Nephron (organoid): ENCODE results near the gene THAP6.

Experiments
- H3K27ac Mint-ChIP-seq, 3 experiments: 2 replicates each; pipeline ENCODE4 v1.8.0; 2020; ENCODE audit warnings: mixed read lengths in 3 of 3, mild to moderate bottlenecking in 2 of 3, moderate library complexity in 1 of 3
- H3K27me3 Mint-ChIP-seq: 2 replicates; pipeline ENCODE4 v1.8.0; 2021; ENCODE audit warnings: low read depth, mild to moderate bottlenecking, moderate library complexity, mixed read lengths
- H3K36me3 Mint-ChIP-seq: 2 replicates; pipeline ENCODE4 v1.8.0; 2020; ENCODE audit warnings: low read depth, mixed read lengths
- H3K4me1 Mint-ChIP-seq: 2 replicates; pipeline ENCODE4 v1.8.0; 2020; ENCODE audit warnings: mixed read lengths
- H3K4me3 Mint-ChIP-seq, 3 experiments: 2 replicates each; pipeline ENCODE4 v1.8.0; 2020; ENCODE audit warnings: mild to moderate bottlenecking in 3 of 3, mixed read lengths in 3 of 3, moderate library complexity in 2 of 3
- H3K9me3 Mint-ChIP-seq: 2 replicates; pipeline ENCODE4 v1.8.0; 2020; ENCODE audit warnings: mixed read lengths
- TF ChIP-seq, protein P1 (sequence below), 3 experiments: fragments of 200-600 bp; sonication (generic); IDR thresholded peaks; one replicate each; pipeline ENCODE4 v1.5.0; 2021; ENCODE audit warnings: antibody characterized with exemption in 3 of 3; ENCODE audit not compliant: unreplicated experiment in 3 of 3

THAP6 gene

DNA sequence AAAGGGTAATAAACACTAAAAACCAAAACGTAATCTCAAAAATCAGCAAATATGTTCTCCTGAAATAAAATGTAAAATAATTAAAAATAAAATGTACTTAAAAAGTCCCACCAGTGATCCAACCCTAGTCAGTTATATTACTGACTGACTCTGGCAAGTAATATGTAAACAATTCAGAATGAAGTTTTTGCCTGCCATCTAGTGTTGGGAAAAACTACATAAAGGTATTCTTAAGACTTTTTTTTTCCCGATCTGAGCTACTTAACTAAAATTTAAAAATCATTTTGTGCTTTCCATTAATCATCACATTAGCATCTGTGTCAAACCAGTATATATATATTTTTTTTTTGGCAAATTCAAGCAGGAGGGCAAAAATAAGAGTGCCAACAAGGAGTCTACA, 24.1 kb upstream of the THAP6 start:
- Mint-ChIP-seq H3K4me1 (no peaks in the 10 kb centered on the region), H3K27ac (no peak overlapping the region), H3K4me3 (no peak overlapping the region), H3K27me3 (no peaks in the 10 kb centered on the region), H3K36me3 (peaks cover 28% of the 10 kb centered on the region), H3K9me3 (no peaks in the 10 kb centered on the region)
- TF ChIP-seq, protein P1, sequence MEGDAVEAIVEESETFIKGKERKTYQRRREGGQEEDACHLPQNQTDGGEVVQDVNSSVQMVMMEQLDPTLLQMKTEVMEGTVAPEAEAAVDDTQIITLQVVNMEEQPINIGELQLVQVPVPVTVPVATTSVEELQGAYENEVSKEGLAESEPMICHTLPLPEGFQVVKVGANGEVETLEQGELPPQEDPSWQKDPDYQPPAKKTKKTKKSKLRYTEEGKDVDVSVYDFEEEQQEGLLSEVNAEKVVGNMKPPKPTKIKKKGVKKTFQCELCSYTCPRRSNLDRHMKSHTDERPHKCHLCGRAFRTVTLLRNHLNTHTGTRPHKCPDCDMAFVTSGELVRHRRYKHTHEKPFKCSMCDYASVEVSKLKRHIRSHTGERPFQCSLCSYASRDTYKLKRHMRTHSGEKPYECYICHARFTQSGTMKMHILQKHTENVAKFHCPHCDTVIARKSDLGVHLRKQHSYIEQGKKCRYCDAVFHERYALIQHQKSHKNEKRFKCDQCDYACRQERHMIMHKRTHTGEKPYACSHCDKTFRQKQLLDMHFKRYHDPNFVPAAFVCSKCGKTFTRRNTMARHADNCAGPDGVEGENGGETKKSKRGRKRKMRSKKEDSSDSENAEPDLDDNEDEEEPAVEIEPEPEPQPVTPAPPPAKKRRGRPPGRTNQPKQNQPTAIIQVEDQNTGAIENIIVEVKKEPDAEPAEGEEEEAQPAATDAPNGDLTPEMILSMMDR (IDR thresholded peaks at IDR 0.05; ENCODE audit: unreplicated experiment in 3 of 3): peak; percentile 23 to 54 (median 36)

DNA sequence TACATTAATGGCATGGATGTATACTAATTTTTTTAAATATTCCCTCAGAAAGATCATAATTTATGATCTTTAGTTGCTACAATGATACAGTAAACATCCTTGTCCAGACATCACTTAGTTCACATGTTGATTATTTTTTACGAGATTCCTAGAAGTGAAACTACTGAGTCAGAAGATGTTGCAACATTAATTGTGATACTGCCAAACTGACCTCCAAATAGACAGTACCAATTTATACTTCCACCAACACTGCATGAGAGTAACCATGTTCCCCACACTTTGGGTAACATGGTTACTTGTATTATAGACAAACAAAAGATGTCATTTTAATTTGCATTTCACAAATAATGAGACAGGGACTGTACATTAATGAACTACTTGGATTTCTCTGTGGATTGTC, 19.7 kb upstream of the THAP6 start:
- TF ChIP-seq, protein P1 (IDR thresholded peaks at IDR 0.05; ENCODE audit: unreplicated experiment in 3 of 3): no peak
- Mint-ChIP-seq H3K9me3 (peaks cover 18% of the 10 kb centered on the region), H3K4me3 (no peak overlapping the region), H3K4me1 (no peaks in the 10 kb centered on the region), H3K36me3 (peaks cover 65% of the 10 kb centered on the region), H3K27me3 (no peaks in the 10 kb centered on the region), H3K27ac (no peak overlapping the region)

DNA sequence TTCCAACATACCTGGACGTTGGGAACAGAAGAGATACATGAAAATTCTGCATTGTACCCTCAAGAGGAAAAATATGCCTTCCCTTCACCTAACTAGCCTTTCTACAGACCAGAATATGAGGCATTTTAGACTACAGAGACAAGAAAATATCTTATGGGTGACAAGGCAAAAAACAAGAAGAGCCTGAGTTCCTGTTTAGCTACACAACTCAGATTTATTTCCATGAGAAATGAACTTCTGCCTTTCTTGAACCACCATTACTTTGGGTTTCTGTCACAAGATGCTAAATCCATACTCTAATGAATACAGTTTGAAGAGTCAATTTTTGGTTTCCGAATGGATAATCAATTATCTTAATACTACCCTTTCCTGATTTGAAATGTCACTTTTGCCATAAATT, 18.8 kb upstream of the THAP6 start:
- no peaks in the 10 kb centered on the region for H3K4me1 Mint-ChIP-seq
- TF ChIP-seq, protein P1 (IDR thresholded peaks at IDR 0.05; ENCODE audit: unreplicated experiment in 3 of 3): no peak
- H3K27ac Mint-ChIP-seq: no peak overlapping the region
- H3K9me3 Mint-ChIP-seq: peaks cover 23% of the 10 kb centered on the region
- H3K4me3 Mint-ChIP-seq: no peak overlapping the region
- H3K36me3 Mint-ChIP-seq: peaks cover 66% of the 10 kb centered on the region
- H3K27me3 Mint-ChIP-seq: no peaks in the 10 kb centered on the region

DNA sequence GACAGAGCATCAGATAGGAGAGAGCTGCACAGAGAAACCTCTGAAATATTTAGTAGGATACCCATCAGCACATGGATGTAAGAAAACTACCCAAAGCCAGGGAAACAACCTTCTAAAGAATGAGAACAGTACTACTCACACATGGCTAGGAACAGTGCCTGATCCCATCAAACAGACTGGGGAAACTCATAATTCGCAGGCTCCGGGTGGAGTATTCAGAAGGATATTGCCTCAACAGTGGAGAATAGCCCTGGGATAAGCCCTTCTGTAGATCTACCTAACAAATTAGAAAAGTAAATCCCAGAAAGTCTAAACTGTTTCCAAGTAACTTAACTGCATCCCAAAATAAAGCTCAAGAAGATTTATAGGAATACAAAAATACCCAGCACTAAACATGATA, 17.9 kb upstream of the THAP6 start:
- H3K36me3 Mint-ChIP-seq: peaks cover 66% of the 10 kb centered on the region
- TF ChIP-seq, protein P1 (IDR thresholded peaks at IDR 0.05; ENCODE audit: unreplicated experiment in 3 of 3): no peak
- H3K4me3 Mint-ChIP-seq: no peak overlapping the region
- no peak overlapping the region for H3K27ac Mint-ChIP-seq
- H3K27me3 Mint-ChIP-seq: no peaks in the 10 kb centered on the region
- no peaks in the 10 kb centered on the region for H3K4me1 Mint-ChIP-seq
- peaks cover 24% of the 10 kb centered on the region for H3K9me3 Mint-ChIP-seq

DNA sequence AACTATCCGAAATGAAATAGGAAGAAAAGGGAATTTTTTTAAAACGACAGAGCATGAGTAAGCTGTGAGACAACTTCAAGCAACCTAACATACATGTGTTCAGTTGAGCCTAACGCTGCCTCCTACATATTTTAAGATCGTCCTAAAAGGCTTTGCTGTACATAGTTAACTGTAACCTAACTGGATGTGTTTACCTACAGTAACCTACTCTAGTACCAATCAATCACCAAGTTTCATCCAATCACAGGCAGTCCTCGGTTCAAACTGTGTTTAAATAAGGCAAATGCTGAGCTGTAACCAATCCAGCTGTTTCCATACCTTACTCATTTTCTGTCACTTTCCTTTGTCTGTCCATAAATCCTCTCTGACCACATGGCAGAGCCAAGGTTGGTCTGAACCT, 17.1 kb upstream of the THAP6 start:
- Mint-ChIP-seq H3K27me3 (no peaks in the 10 kb centered on the region), H3K36me3 (peaks cover 63% of the 10 kb centered on the region)

DNA sequence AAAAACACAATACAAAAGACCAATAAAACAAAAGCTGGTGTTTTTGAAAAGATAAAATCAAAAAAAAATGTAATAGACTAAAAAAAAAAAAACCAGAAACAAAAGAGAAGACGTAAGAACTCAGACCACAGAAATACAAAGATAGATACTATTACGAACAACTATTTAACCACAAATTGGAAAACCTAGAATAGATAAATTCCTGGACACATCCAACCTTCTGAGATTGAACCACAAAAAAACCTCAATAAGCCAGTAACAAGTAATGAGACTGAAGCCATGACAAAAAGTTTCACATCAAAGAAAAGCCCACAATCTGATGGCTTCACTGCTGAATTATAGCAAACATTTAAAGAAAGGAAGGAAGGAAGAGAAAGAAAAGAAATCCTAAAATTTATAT, 16.2 kb upstream of the THAP6 start:
- no peak overlapping the region for H3K4me3 Mint-ChIP-seq
- H3K36me3 Mint-ChIP-seq: peaks cover 65% of the 10 kb centered on the region
- H3K9me3 Mint-ChIP-seq: peaks cover 24% of the 10 kb centered on the region
- H3K4me1 Mint-ChIP-seq: no peaks in the 10 kb centered on the region
- H3K27ac Mint-ChIP-seq: no peak overlapping the region
- TF ChIP-seq, protein P1 (IDR thresholded peaks at IDR 0.05; ENCODE audit: unreplicated experiment in 3 of 3): no peak
- no peaks in the 10 kb centered on the region for H3K27me3 Mint-ChIP-seq

More for the DNA sequence above, 17.1 kb upstream of the THAP6 start:
- Mint-ChIP-seq H3K9me3 (peaks cover 24% of the 10 kb centered on the region), H3K4me3 (no peak overlapping the region), H3K27ac (no peak overlapping the region), H3K4me1 (no peaks in the 10 kb centered on the region)
- TF ChIP-seq, protein P1 (IDR thresholded peaks at IDR 0.05; ENCODE audit: unreplicated experiment in 3 of 3): no peak
